ENCODE results near the gene FBXL20.

DNA sequence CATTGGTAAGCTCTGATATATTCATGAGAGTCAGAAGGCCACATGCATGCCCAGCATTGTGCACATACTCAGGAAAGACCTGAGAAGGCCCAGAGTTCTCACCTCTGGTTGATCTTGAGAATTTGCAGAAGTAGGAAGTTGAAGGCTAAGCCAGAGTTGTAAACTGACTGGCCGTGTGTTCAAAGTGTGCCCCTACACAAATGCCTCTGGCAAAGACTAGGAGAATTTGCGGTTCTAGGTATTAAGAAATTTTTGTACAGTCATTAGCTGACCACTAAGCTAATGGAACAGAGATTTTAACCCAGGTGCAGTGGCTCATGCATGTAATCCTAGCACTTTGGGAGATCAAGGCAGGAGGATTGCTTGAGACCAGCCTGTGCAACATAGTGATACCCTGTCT, 25.0 kb downstream of the FBXL20 start:
- TF ChIP-seq, protein P1, sequence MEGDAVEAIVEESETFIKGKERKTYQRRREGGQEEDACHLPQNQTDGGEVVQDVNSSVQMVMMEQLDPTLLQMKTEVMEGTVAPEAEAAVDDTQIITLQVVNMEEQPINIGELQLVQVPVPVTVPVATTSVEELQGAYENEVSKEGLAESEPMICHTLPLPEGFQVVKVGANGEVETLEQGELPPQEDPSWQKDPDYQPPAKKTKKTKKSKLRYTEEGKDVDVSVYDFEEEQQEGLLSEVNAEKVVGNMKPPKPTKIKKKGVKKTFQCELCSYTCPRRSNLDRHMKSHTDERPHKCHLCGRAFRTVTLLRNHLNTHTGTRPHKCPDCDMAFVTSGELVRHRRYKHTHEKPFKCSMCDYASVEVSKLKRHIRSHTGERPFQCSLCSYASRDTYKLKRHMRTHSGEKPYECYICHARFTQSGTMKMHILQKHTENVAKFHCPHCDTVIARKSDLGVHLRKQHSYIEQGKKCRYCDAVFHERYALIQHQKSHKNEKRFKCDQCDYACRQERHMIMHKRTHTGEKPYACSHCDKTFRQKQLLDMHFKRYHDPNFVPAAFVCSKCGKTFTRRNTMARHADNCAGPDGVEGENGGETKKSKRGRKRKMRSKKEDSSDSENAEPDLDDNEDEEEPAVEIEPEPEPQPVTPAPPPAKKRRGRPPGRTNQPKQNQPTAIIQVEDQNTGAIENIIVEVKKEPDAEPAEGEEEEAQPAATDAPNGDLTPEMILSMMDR (conservative IDR thresholded peaks at IDR 0.05): no peak
- no peak for TF ChIP-seq EZH2 (IDR thresholded peaks at IDR 0.05; ENCODE audit: low read depth)
